Measurements from ENCODE around the gene GPD2. TPM values are rescaled to one million over a fixed set of nuclear protein-coding genes. Genes with fewer than 3 reads are reported as not detected.

GPD2 gene
- total and polyA plus RNA-seq, 2 donors (not counting 1 experiment from before 2014, with no cell fraction given): 5.1 to 26.8 TPM

DNA sequence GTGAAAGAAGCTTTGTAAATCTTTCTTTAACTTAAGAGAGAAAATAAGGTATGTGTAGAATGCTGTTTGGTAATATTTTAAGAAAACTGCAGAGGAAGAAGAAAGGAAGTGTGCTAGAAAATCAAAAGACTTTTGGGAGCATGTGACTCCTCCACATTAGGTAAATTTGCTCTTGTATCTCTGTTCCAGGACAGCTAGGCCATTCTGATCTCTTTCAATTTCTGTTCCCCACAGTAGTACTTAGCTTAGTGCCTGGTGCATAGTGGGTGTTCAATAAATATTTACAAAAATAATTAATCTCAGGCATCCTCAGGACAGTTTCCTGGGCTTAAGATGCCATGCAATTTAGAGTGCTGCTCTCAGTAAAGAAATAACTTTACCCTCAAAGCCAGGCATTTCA is 105.0 kb downstream of the GPD2 start:
- Mint-ChIP-seq H3K4me3 (no peak overlapping the region), H3K4me1 (peaks cover 32% of the 10 kb centered on the region), H3K9me3 (ENCODE audit: insufficient read depth) (no peaks in the 10 kb centered on the region), H3K27ac (no peak overlapping the region), H3K27me3 (no peaks in the 10 kb centered on the region)
- CTCF ChIA-PET: interaction anchor here (0.6 to 1.1 kb wide), 2 partner anchors 205 to 206 kb away, joined by 3 read pairs; no protein-coding TSS in a partner anchor
- Histone ChIP-seq H3K9ac (ENCODE audit: low read length) (no peak overlapping the region), H3K27ac (ENCODE audit: low read length in 2 of 2) (no peak overlapping the region), H3K4me3 (ENCODE audit: control extremely low read depth in 1 of 5, extremely low read depth in 1 of 5, insufficient read depth in 1 of 5, low read depth in 2 of 5, low read length in 4 of 5) (no peak overlapping the region), H3K4me2 (replicated peaks; ENCODE audit: low read depth, low read length, poor library complexity, severe bottlenecking) (no peak overlapping the region), H2AFZ (ENCODE audit: insufficient read depth, low read depth, low read length, poor library complexity, severe bottlenecking) (no peak overlapping the region), H3K4me1 (ENCODE audit: control insufficient read depth in 2 of 2, insufficient read depth in 2 of 2, low read length in 2 of 2) (peaks cover 3 to 7% of the 10 kb centered on the region in 2 donors), H3K27me3 (replicated peaks in 1 of 4; ENCODE audit: control extremely low read depth in 1 of 4, control insufficient read depth in 3 of 4, insufficient read depth in 4 of 4, low read length in 3 of 4) (no peaks in the 10 kb centered on the region), H4K20me1 (ENCODE audit: control insufficient read depth, insufficient read depth, low read length, poor library complexity, severe bottlenecking) (no peaks in the 10 kb centered on the region), H3K9me3 (ENCODE audit: control extremely low read depth in 1 of 3, control insufficient read depth in 2 of 3, insufficient read depth in 1 of 3, low read length in 2 of 3) (peaks cover 0 to 1% (median 0%) of the 10 kb centered on the region in 3 donors), H3K36me3 (replicated peaks in 1 of 2; ENCODE audit: control extremely low read depth in 1 of 2, control insufficient read depth in 1 of 2, extremely low read depth in 1 of 2, insufficient read depth in 2 of 2, low read length in 1 of 2) (peaks cover 2% of the 10 kb centered on the region in 2 experiments), H3K79me2 (ENCODE audit: control insufficient read depth, insufficient read depth, low read length) (no peaks in the 10 kb centered on the region)
- TF ChIP-seq, protein P1, sequence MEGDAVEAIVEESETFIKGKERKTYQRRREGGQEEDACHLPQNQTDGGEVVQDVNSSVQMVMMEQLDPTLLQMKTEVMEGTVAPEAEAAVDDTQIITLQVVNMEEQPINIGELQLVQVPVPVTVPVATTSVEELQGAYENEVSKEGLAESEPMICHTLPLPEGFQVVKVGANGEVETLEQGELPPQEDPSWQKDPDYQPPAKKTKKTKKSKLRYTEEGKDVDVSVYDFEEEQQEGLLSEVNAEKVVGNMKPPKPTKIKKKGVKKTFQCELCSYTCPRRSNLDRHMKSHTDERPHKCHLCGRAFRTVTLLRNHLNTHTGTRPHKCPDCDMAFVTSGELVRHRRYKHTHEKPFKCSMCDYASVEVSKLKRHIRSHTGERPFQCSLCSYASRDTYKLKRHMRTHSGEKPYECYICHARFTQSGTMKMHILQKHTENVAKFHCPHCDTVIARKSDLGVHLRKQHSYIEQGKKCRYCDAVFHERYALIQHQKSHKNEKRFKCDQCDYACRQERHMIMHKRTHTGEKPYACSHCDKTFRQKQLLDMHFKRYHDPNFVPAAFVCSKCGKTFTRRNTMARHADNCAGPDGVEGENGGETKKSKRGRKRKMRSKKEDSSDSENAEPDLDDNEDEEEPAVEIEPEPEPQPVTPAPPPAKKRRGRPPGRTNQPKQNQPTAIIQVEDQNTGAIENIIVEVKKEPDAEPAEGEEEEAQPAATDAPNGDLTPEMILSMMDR (IDR thresholded peaks at IDR 0.05): no peak
- TF ChIP-seq EZH2 (IDR thresholded peaks at IDR 0.05; ENCODE audit: borderline replicate concordance, insufficient read depth, low read depth, low read length, poor library complexity, severe bottlenecking): no peak
- ATAC-seq (ENCODE audit: low read depth): no peak
- DNase-seq: no peak
- intact Hi-C loops (cut with micrococcal nuclease): no loop called here
- POLR2A ChIA-PET: no interaction called here

DNA sequence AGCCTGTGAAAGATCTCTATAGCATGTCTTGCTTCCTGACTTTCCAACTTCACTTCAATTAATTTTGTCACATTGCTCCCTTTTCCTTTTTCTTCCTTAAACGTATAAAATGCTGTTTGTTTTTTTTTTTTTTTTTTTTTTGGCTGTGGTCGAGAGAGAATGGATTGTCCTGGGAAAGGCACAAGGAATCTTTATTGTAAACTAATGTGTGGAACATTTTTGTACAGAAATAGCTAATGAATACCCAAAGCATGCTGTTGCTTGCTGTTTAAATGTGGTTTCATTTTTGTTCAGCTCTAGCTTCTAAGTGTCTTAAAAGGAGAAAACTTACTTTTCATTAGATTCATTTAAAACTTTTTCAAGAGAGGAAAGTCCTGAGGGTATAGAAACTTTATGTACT is 105.5 kb downstream of the GPD2 start:
- H3K27ac ChIP-seq (ENCODE audit: low read length in 2 of 2): no peak overlapping the region
- no peaks in the 10 kb centered on the region for H3K79me2 ChIP-seq (ENCODE audit: control insufficient read depth, insufficient read depth, low read length)
- H4K20me1 ChIP-seq (ENCODE audit: control insufficient read depth, insufficient read depth, low read length, poor library complexity, severe bottlenecking): no peaks in the 10 kb centered on the region
- Mint-ChIP-seq H3K27me3 (no peaks in the 10 kb centered on the region), H3K4me3 (no peak overlapping the region), H3K4me1 (peaks cover 28% of the 10 kb centered on the region), H3K27ac (no peak overlapping the region), H3K9me3 (ENCODE audit: insufficient read depth) (no peaks in the 10 kb centered on the region)
- H3K4me1 ChIP-seq (ENCODE audit: control insufficient read depth in 2 of 2, insufficient read depth in 2 of 2, low read length in 2 of 2): peaks cover 3 to 5% of the 10 kb centered on the region in 2 donors
- 100% methylated on average over 1 of the region's 2 CpGs for WGBS (ENCODE audit: insufficient coverage)
- H3K36me3 ChIP-seq (replicated peaks in 1 of 2; ENCODE audit: control extremely low read depth in 1 of 2, control insufficient read depth in 1 of 2, extremely low read depth in 1 of 2, insufficient read depth in 2 of 2, low read length in 1 of 2): peaks cover 2% of the 10 kb centered on the region in 2 experiments
- no peak overlapping the region for H3K4me3 ChIP-seq (ENCODE audit: control extremely low read depth in 1 of 5, extremely low read depth in 1 of 5, insufficient read depth in 1 of 5, low read depth in 2 of 5, low read length in 4 of 5)
- no peak for ATAC-seq (ENCODE audit: low read depth)
- H3K27me3 ChIP-seq (replicated peaks in 1 of 4; ENCODE audit: control extremely low read depth in 1 of 4, control insufficient read depth in 3 of 4, insufficient read depth in 4 of 4, low read length in 3 of 4): no peaks in the 10 kb centered on the region
- peaks cover 0 to 1% (median 0%) of the 10 kb centered on the region in 3 donors for H3K9me3 ChIP-seq (ENCODE audit: control extremely low read depth in 1 of 3, control insufficient read depth in 2 of 3, insufficient read depth in 1 of 3, low read length in 2 of 3)
- no peak overlapping the region for H2AFZ ChIP-seq (ENCODE audit: insufficient read depth, low read depth, low read length, poor library complexity, severe bottlenecking)
- H3K4me2 ChIP-seq (replicated peaks; ENCODE audit: low read depth, low read length, poor library complexity, severe bottlenecking): no peak overlapping the region
- H3K9ac ChIP-seq (ENCODE audit: low read length): no peak overlapping the region
- TF ChIP-seq, protein P1 (IDR thresholded peaks at IDR 0.05): no peak
- TF ChIP-seq EZH2 (IDR thresholded peaks at IDR 0.05; ENCODE audit: borderline replicate concordance, insufficient read depth, low read depth, low read length, poor library complexity, severe bottlenecking): no peak
- DNase-seq: no peak
- intact Hi-C loops (cut with micrococcal nuclease): no loop called here
- ChIA-PET CTCF (interaction anchor here (0.7 kb wide), 1 partner anchor 823 kb away, joined by 3 read pairs; no protein-coding TSS in a partner anchor), POLR2A (no interaction called here)
